Small intestine (tissue), 7 donors: ENCODE results near the gene CD2. TPM values are rescaled to one million over a fixed set of nuclear protein-coding genes. Genes with fewer than 3 reads are reported as not detected.

Source experiments
- DNase-seq, 2 donors: peaks; one replicate each; pipeline versions ENCODE4 v3.0.0 to v3.0.0-alpha.2; 2013
- FAIRE-seq: peaks from 2 replicates; lab custom pipeline; 2012; peaks lifted over from hg19 to GRCh38; lab: Jason Lieb, UNC
- H3K27ac ChIP-seq, 3 donors: one replicate each; pipeline ENCODE4 v1.5.1; 2013; ENCODE audit warnings: low read length in 2 of 3, mild to moderate bottlenecking in 2 of 3, control low read depth in 1 of 3, inconsistent platforms in 1 of 3, low read depth in 1 of 3, moderate library complexity in 1 of 3
- H3K27me3 ChIP-seq, 3 donors: one replicate each; pipeline ENCODE4 v1.6.1; 2013; ENCODE audit warnings: low read length in 3 of 3, inconsistent platforms in 1 of 3; ENCODE audit not compliant: control insufficient read depth in 3 of 3, insufficient read depth in 3 of 3
- H3K36me3 ChIP-seq, 3 donors: one replicate each; pipeline ENCODE4 v1.6.1; 2013; ENCODE audit warnings: low read length in 3 of 3, inconsistent platforms in 1 of 3, low read depth in 1 of 3, mild to moderate bottlenecking in 1 of 3, moderate library complexity in 1 of 3; ENCODE audit not compliant: control insufficient read depth in 3 of 3, insufficient read depth in 2 of 3
- H3K4me1 ChIP-seq, 3 donors: one replicate each; pipeline ENCODE4 v1.6.1; 2013; ENCODE audit warnings: low read length in 2 of 3, inconsistent platforms in 1 of 3, low read depth in 1 of 3, mild to moderate bottlenecking in 1 of 3, moderate library complexity in 1 of 3; ENCODE audit not compliant: control insufficient read depth in 3 of 3, insufficient read depth in 2 of 3
- H3K4me3 ChIP-seq, 3 donors: one replicate each; pipeline ENCODE4 v1.5.1; 2013; ENCODE audit warnings: low read length in 3 of 3, control low read depth in 1 of 3, inconsistent platforms in 1 of 3, low read depth in 1 of 3, mild to moderate bottlenecking in 1 of 3, moderate library complexity in 1 of 3
- H3K9me3 ChIP-seq, 2 donors: one replicate each; pipeline ENCODE4 v1.6.1; 2013; ENCODE audit warnings: low read depth in 1 of 2, low read length in 1 of 2; ENCODE audit not compliant: control insufficient read depth in 2 of 2, insufficient read depth in 1 of 2
- WGBS, 3 donors: extraction: QIAGEN DNeasy Blood & Tissue Kit; methylation state at CpG; one replicate each; pipeline ENCODE4 v1.1.7; 2013; 5-methylcytosine and 5-hydroxymethylcytosine counted together
- polyA plus RNA-seq, 4 donors: library from polyadenylated mRNA; stranded (reverse) in 3 of 4; unstranded in 1 of 4; fragments of 200-250 nt in 3 of 4; fragments of 120-200 nt in 1 of 4; gene quantifications; one replicate each; pipeline versions ENCODE4 v1.2.1 to v1.2.3, GENCODE V29; 2013
- donor health status: healthy with polysubstance abuse.
- donor health status: control.
- donor health status: control.
- donor health status: Bipolar disorder and iron deficiency.
- donor health status: healthy.

CD2 gene
- polyA plus RNA-seq, 4 donors = 2.1 to 14.9 (median 5.1) TPM

- WGBS, 3 donors = 38 to 44% (median 41%) methylated on average over 7 of the region's 7 CpGs
- no peaks in the 10 kb centered on the region for H3K9me3 ChIP-seq
- no peak overlapping the region for H3K27ac ChIP-seq
- peaks cover 0 to 5% (median 3%) of the 10 kb centered on the region in 3 donors for H3K4me1 ChIP-seq
- FAIRE-seq (no peak), DNase-seq (peak; percentile 69 to 82)
- no peaks in the 10 kb centered on the region for H3K36me3 ChIP-seq
- H3K27me3 ChIP-seq = no peaks in the 10 kb centered on the region
- H3K4me3 ChIP-seq = no peak overlapping the region
Observed at GRCh38 chr1:116724765-116725375, 29.4 kb upstream of the CD2 start.

GRCh38 chr1:116725798-116726197, 28.4 kb upstream of the CD2 start:
- 60 to 79% (median 78%) methylated on average over 3 of the region's 3 CpGs for WGBS, 3 donors
- Histone ChIP-seq H3K27me3 (no peaks in the 10 kb centered on the region), H3K27ac (no peak overlapping the region), H3K36me3 (no peaks in the 10 kb centered on the region), H3K4me3 (no peak overlapping the region), H3K4me1 (peaks cover 0 to 5% (median 3%) of the 10 kb centered on the region in 3 donors), H3K9me3 (no peaks in the 10 kb centered on the region)
- no peak for FAIRE-seq
- DNase-seq = no peak

GRCh38 chr1:116726872-116727820, 27.1 kb upstream of the CD2 start:
- H3K9me3 ChIP-seq = no peaks in the 10 kb centered on the region
- H3K4me1 ChIP-seq = peaks cover 0 to 5% (median 3%) of the 10 kb centered on the region in 3 donors
- FAIRE-seq = no peak
- WGBS, 3 donors = 85 to 94% (median 94%) methylated on average over 5 of the region's 5 CpGs
- no peaks in the 10 kb centered on the region for H3K27me3 ChIP-seq
- no peak for DNase-seq
- no peaks in the 10 kb centered on the region for H3K36me3 ChIP-seq
- no peak overlapping the region for H3K4me3 ChIP-seq
- no peak overlapping the region for H3K27ac ChIP-seq

GRCh38 chr1:116731439-116731838, 22.8 kb upstream of the CD2 start:
- DNase-seq (no peak), FAIRE-seq (no peak)
- Histone ChIP-seq H3K36me3 (no peaks in the 10 kb centered on the region), H3K27me3 (no peaks in the 10 kb centered on the region), H3K9me3 (no peaks in the 10 kb centered on the region), H3K4me3 (no peak overlapping the region), H3K27ac (no peak overlapping the region), H3K4me1 (no peaks in the 10 kb centered on the region)

GRCh38 chr1:116732726-116733125, 21.5 kb upstream of the CD2 start:
- Histone ChIP-seq H3K4me1 (no peaks in the 10 kb centered on the region), H3K4me3 (no peak overlapping the region), H3K36me3 (no peaks in the 10 kb centered on the region), H3K27ac (no peak overlapping the region), H3K9me3 (no peaks in the 10 kb centered on the region), H3K27me3 (no peaks in the 10 kb centered on the region)
- 94 to 96% (median 94%) methylated on average over 6 of the region's 6 CpGs for WGBS, 3 donors
- FAIRE-seq (no peak), DNase-seq (no peak)

GRCh38 chr1:116733476-116734365, 20.5 kb upstream of the CD2 start:
- 86 to 94% (median 92%) methylated on average over 5 of the region's 5 CpGs for WGBS, 3 donors
- no peak for FAIRE-seq
- H3K9me3 ChIP-seq = no peaks in the 10 kb centered on the region

GRCh38 chr1:116735246-116735645, 19.0 kb upstream of the CD2 start:
- WGBS, 3 donors = 84 to 89% (median 87%) methylated on average over 8 of the region's 8 CpGs
- no peaks in the 10 kb centered on the region for H3K36me3 ChIP-seq
- DNase-seq (no peak), FAIRE-seq (no peak)
- H3K4me1 ChIP-seq = no peaks in the 10 kb centered on the region
- no peak overlapping the region for H3K27ac ChIP-seq
- no peak overlapping the region for H3K4me3 ChIP-seq
- no peaks in the 10 kb centered on the region for H3K9me3 ChIP-seq
- no peaks in the 10 kb centered on the region for H3K27me3 ChIP-seq

More at GRCh38 chr1:116733476-116734365, 20.5 kb upstream of the CD2 start:
- Histone ChIP-seq H3K4me1 (no peaks in the 10 kb centered on the region), H3K27me3 (no peaks in the 10 kb centered on the region), H3K27ac (no peak overlapping the region), H3K36me3 (no peaks in the 10 kb centered on the region), H3K4me3 (no peak overlapping the region)
- no peak for DNase-seq
